Caco-2 (cell line): Measurements from ENCODE around the gene FOXE1. TPM values are rescaled to one million over a fixed set of nuclear protein-coding genes. Genes with fewer than 3 reads are reported as not detected.

Source experiments
- BruUV-seq: library from RNA; stranded (reverse); fragments of 400-500 nt; replicated peaks from 2 replicates; lab custom pipeline; 2021; lab: Mats Ljungman, UMichigan
- CTCF ChIA-PET: fragments of 300-600 bp; sonication (Branson Sonifier 250); formaldehyde crosslinking; loops from one replicate; lab custom pipeline; 2022; ENCODE audit warnings: antibody characterized with exemption; lab: Charles Lee
- POLR2A ChIA-PET: fragments of 300-600 bp; sonication (Branson Sonifier 250); formaldehyde crosslinking; loops from one replicate; lab custom pipeline; 2022; ENCODE audit warnings: antibody characterized with exemption; lab: Charles Lee
- DNase-seq, 2 experiments: peaks; one replicate each; pipeline versions ENCODE4 v3.0.0 to v3.0.0-alpha.2; 2020 to 2022
- H3K27me3 ChIP-seq: replicated peaks from 2 replicates; pipeline ENCODE4 v1.6.0; 2011; ENCODE audit warnings: low read length; ENCODE audit not compliant: control insufficient read depth, insufficient read depth
- H3K36me3 ChIP-seq: 2 replicates; pipeline ENCODE4 v1.5.1; 2011; ENCODE audit warnings: low read length; ENCODE audit not compliant: control insufficient read depth, insufficient read depth
- H3K4me1 ChIP-seq: fragments of 250-450 bp; sonication (Bioruptor Pico); 2 replicates; pipeline ENCODE4 v1.5.1; 2020; ENCODE audit warnings: mild to moderate bottlenecking
- H3K4me3 ChIP-seq: 2 replicates; pipeline ENCODE4 v1.5.1; 2011; ENCODE audit warnings: low read depth, mild to moderate bottlenecking, control low read depth, low read length
- H3K9me3 ChIP-seq: fragments of 250-450 bp; sonication (Bioruptor Pico); 2 replicates; pipeline ENCODE4 v1.5.1; 2020; ENCODE audit warnings: mild to moderate bottlenecking, moderate library complexity
- H3K27ac Mint-ChIP-seq: one replicate; pipeline ENCODE4 v1.8.0; 2022; ENCODE audit warnings: mixed read lengths; ENCODE audit not compliant: unreplicated experiment
- H3K27me3 Mint-ChIP-seq: one replicate; pipeline ENCODE4 v1.8.0; 2022; ENCODE audit warnings: mixed read lengths; ENCODE audit not compliant: insufficient read depth, unreplicated experiment
- H3K36me3 Mint-ChIP-seq: one replicate; pipeline ENCODE4 v1.8.0; 2022; ENCODE audit warnings: mild to moderate bottlenecking, mixed read lengths; ENCODE audit not compliant: insufficient read depth, unreplicated experiment
- H3K4me1 Mint-ChIP-seq: one replicate; pipeline ENCODE4 v1.8.0; 2022; ENCODE audit warnings: low read depth, mixed read lengths; ENCODE audit not compliant: unreplicated experiment
- H3K4me3 Mint-ChIP-seq: one replicate; pipeline ENCODE4 v1.8.0; 2022; ENCODE audit warnings: mild to moderate bottlenecking, moderate library complexity, mixed read lengths; ENCODE audit not compliant: unreplicated experiment
- H3K9me3 Mint-ChIP-seq: one replicate; pipeline ENCODE4 v1.8.0; 2022; ENCODE audit warnings: mixed read lengths; ENCODE audit not compliant: unreplicated experiment
- CTCF ChIP-seq, 2 experiments: fragments of 200-600 bp in 1 of 2; IDR thresholded peaks; 1 replicate in 1 of 2; 2 replicates in 1 of 2; pipeline versions ENCODE4 v1.5.1 to v1.8.0; 2011 to 2022; ENCODE audit warnings: antibody characterized with exemption in 1 of 2, control low read depth in 1 of 2, inconsistent platforms in 1 of 2, low read depth in 1 of 2, low read length in 1 of 2, mild to moderate bottlenecking in 1 of 2, moderate library complexity in 1 of 2; ENCODE audit not compliant: insufficient read depth in 1 of 2, severe bottlenecking in 1 of 2, unreplicated experiment in 1 of 2
- intact Hi-C: fragments of 100-400 bp; cut with micrococcal nuclease; formaldehyde crosslinking; loops from one replicate; pipeline ENCODE4 v1.10.0; 2022; ENCODE audit not compliant: unreplicated experiment
- total RNA-seq: library from RNA; stranded (reverse); gene quantifications from 2 replicates; pipeline ENCODE4 v1.2.3, GENCODE V29; 2022

FOXE1 gene
- total RNA-seq, 1 experiment from 2014 or later: not detected

GRCh38 chr9:97851446-97851883 is 1.6 kb upstream of the FOXE1 start:
- Mint-ChIP-seq H3K36me3 (no peaks in the 10 kb centered on the region), H3K4me3 (no peak overlapping the region), H3K4me1 (no peaks in the 10 kb centered on the region), H3K9me3 (no peaks in the 10 kb centered on the region), H3K27me3 (no peaks in the 10 kb centered on the region), H3K27ac (no peak overlapping the region)
- intact Hi-C loops: no loop called here
- Histone ChIP-seq H3K4me1 (no peaks in the 10 kb centered on the region), H3K27me3 (no peaks in the 10 kb centered on the region), H3K36me3 (no peaks in the 10 kb centered on the region), H3K9me3 (no peaks in the 10 kb centered on the region), H3K4me3 (no peak overlapping the region)
- ChIA-PET POLR2A (no interaction called here), CTCF (no interaction called here)
- TF ChIP-seq CTCF (IDR thresholded peaks at IDR 0.05; ENCODE audit: insufficient read depth in 1 of 2, low read depth in 1 of 2, low read length in 1 of 2, severe bottlenecking in 1 of 2, unreplicated experiment in 1 of 2): no peak
- no TSS peak for BruUV-seq
- DNase-seq: no peak

- Mint-ChIP-seq H3K27me3 (no peaks in the 10 kb centered on the region), H3K4me3 (no peak overlapping the region), H3K9me3 (no peaks in the 10 kb centered on the region), H3K4me1 (no peaks in the 10 kb centered on the region), H3K36me3 (no peaks in the 10 kb centered on the region), H3K27ac (no peak overlapping the region)
- Histone ChIP-seq H3K27me3 (no peaks in the 10 kb centered on the region), H3K4me1 (no peaks in the 10 kb centered on the region), H3K36me3 (no peaks in the 10 kb centered on the region), H3K4me3 (no peak overlapping the region), H3K9me3 (no peaks in the 10 kb centered on the region)
- TF ChIP-seq CTCF (IDR thresholded peaks at IDR 0.05; ENCODE audit: insufficient read depth in 1 of 2, low read depth in 1 of 2, low read length in 1 of 2, severe bottlenecking in 1 of 2, unreplicated experiment in 1 of 2): no peak
- intact Hi-C loops: no loop called here
- DNase-seq: no peak
- POLR2A ChIA-PET: no interaction called here
- BruUV-seq: no TSS peak
- CTCF ChIA-PET: no interaction called here
Observed at GRCh38 chr9:97852001-97852398, 1.0 kb upstream of the FOXE1 start.

GRCh38 chr9:97852399-97853055 is 499 bp upstream of the FOXE1 start:
- POLR2A ChIA-PET: no interaction called here
- BruUV-seq: no TSS peak
- intact Hi-C loops: no loop called here
- no peaks in the 10 kb centered on the region for H3K4me1 ChIP-seq
- Mint-ChIP-seq H3K27me3 (no peaks in the 10 kb centered on the region), H3K4me3 (no peak overlapping the region), H3K36me3 (no peaks in the 10 kb centered on the region), H3K4me1 (no peaks in the 10 kb centered on the region), H3K9me3 (no peaks in the 10 kb centered on the region), H3K27ac (no peak overlapping the region)
- TF ChIP-seq CTCF (IDR thresholded peaks at IDR 0.05; ENCODE audit: insufficient read depth in 1 of 2, low read depth in 1 of 2, low read length in 1 of 2, severe bottlenecking in 1 of 2, unreplicated experiment in 1 of 2): no peak
- no peaks in the 10 kb centered on the region for H3K27me3 ChIP-seq
- no peak for DNase-seq
- H3K9me3 ChIP-seq: no peaks in the 10 kb centered on the region
- H3K36me3 ChIP-seq: no peaks in the 10 kb centered on the region
- no peak overlapping the region for H3K4me3 ChIP-seq
- CTCF ChIA-PET: no interaction called here
